ENCODE data around the gene MATCAP1.

DNA sequence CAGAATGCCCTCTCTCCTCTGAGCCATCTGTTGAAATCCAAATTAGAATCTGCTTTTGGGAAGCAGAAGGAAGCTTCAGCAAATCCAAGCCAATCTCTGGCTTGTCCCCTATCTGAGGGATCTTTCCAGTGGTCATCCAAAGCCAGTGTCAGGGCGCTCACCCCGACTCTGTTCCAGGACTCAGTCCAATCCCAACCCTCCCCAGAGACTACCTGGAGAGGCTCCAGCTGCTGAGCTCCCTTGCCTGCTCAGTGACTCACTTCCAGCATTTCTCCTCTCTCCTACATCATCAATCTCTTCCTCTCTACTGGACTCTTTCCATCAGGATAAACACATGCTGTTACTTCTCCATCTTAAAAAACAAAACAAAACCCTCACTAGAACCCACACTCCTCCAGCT lies 2.4 kb downstream of the MATCAP1 start:
- TF ChIP-seq EP300 (IDR thresholded peaks at IDR 0.05) (no peak), CTCF (IDR thresholded peaks at IDR 0.05) (no peak)
